A673 (cell line): Measurements from ENCODE around the gene REG3A. TPM values are rescaled to one million over a fixed set of nuclear protein-coding genes. Genes with fewer than 3 reads are reported as not detected.

Experiments used
- BruUV-seq: library from RNA; stranded (reverse); fragments of 400-500 nt; replicated peaks from 2 replicates; lab custom pipeline; 2021; lab: Mats Ljungman, UMichigan
- CTCF ChIA-PET: fragments of 300-600 bp; sonication (Branson Sonifier 250); formaldehyde crosslinking; loops from one replicate; lab custom pipeline; 2022; ENCODE audit warnings: antibody characterized with exemption; lab: Charles Lee
- POLR2A ChIA-PET: fragments of 300-600 bp; sonication (Branson Sonifier 250); formaldehyde crosslinking; loops from one replicate; lab custom pipeline; 2022; ENCODE audit warnings: antibody characterized with exemption; ENCODE audit not compliant: low non-redundant PET; lab: Charles Lee
- DNase-seq: peaks from one replicate; pipeline ENCODE4 v3.0.0-alpha.2; 2015; ENCODE audit warnings: low spot score
- H3K27ac ChIP-seq: fragments of 200-600 bp; sonication (generic); 2 replicates; pipeline ENCODE4 v1.5.1; 2016; ENCODE audit warnings: mixed run types, low read depth, mild to moderate bottlenecking, mixed read lengths, antibody characterized with exemption, low read length; ENCODE audit not compliant: poor library complexity, severe bottlenecking
- H3K27me3 ChIP-seq: fragments of 200-600 bp; sonication (generic); replicated peaks from 2 replicates; pipeline ENCODE4 v1.6.1; 2017; ENCODE audit warnings: mixed run types, low read depth, mild to moderate bottlenecking, mixed read lengths, antibody characterized with exemption, low read length; ENCODE audit not compliant: insufficient read depth, poor library complexity
- H3K36me3 ChIP-seq: fragments of 200-600 bp; sonication (generic); 2 replicates; pipeline ENCODE4 v1.6.1; 2016; ENCODE audit warnings: mixed run types, mild to moderate bottlenecking, mixed read lengths, antibody characterized with exemption, low read length; ENCODE audit not compliant: insufficient read depth, poor library complexity, severe bottlenecking
- H3K4me1 ChIP-seq: fragments of 200-600 bp; sonication (generic); 2 replicates; pipeline ENCODE4 v1.6.1; 2017; ENCODE audit warnings: mixed run types, mild to moderate bottlenecking, mixed read lengths, antibody characterized with exemption, low read length; ENCODE audit not compliant: insufficient read depth, poor library complexity, severe bottlenecking
- H3K4me3 ChIP-seq: fragments of 200-600 bp; sonication (generic); 2 replicates; pipeline ENCODE4 v1.5.1; 2016; ENCODE audit warnings: low read depth, mixed run types, mild to moderate bottlenecking, mixed read lengths, low read length; ENCODE audit not compliant: poor library complexity, severe bottlenecking
- H3K9me3 ChIP-seq: fragments of 200-600 bp; sonication (generic); 2 replicates; pipeline ENCODE4 v1.6.1; 2016; ENCODE audit warnings: mixed run types, low read depth, mild to moderate bottlenecking, mixed read lengths, antibody characterized with exemption, low read length; ENCODE audit not compliant: poor library complexity, severe bottlenecking
- CTCF ChIP-seq: fragments of 300-800, 200-600 bp; sonication (generic); conservative IDR thresholded peaks from 2 replicates; pipeline ENCODE4 v1.5.1; 2017; ENCODE audit warnings: low read depth, mild to moderate bottlenecking, antibody characterized with exemption, low read length, moderate library complexity, mixed read lengths
- EZH2 ChIP-seq: fragments of 200-600 bp; sonication (generic); IDR thresholded peaks from 2 replicates; pipeline ENCODE4 v1.6.1; 2017; ENCODE audit warnings: borderline replicate concordance, low read depth, mild to moderate bottlenecking, mixed read lengths, antibody characterized with exemption, low read length; ENCODE audit not compliant: poor library complexity, severe bottlenecking
- intact Hi-C: fragments of 100-400 bp; cut with micrococcal nuclease; formaldehyde crosslinking; loops from one replicate; pipeline ENCODE4 v1.10.0; 2022; ENCODE audit not compliant: unreplicated experiment
- total RNA-seq: library from RNA; stranded (reverse); gene quantifications from 2 replicates; pipeline ENCODE4 v1.2.3, GENCODE V29; 2021

Gene REG3A
- total RNA-seq, 1 experiment from 2014 or later, result not detected

GRCh38 chr2:79180092-79180491 is 20.5 kb upstream of the REG3A start:
- H3K27ac ChIP-seq, result no peak overlapping the region
- peaks cover 3% of the 10 kb centered on the region for H3K27me3 ChIP-seq
- H3K4me1 ChIP-seq, result no peaks in the 10 kb centered on the region
- no TSS peak for BruUV-seq
- ChIA-PET POLR2A (no interaction called here), CTCF (no interaction called here)
- no peaks in the 10 kb centered on the region for H3K36me3 ChIP-seq
- intact Hi-C loops, result no loop called here
- H3K9me3 ChIP-seq, result peaks cover 16% of the 10 kb centered on the region
- no peak overlapping the region for H3K4me3 ChIP-seq
- DNase-seq, result no peak
- TF ChIP-seq EZH2 (no peak), CTCF (no peak)

GRCh38 chr2:79179036-79179435 is 19.5 kb upstream of the REG3A start:
- ChIA-PET POLR2A (no interaction called here), CTCF (no interaction called here)
- Histone ChIP-seq H3K27me3 (no peaks in the 10 kb centered on the region), H3K4me1 (no peaks in the 10 kb centered on the region), H3K4me3 (no peak overlapping the region), H3K27ac (no peak overlapping the region), H3K36me3 (no peaks in the 10 kb centered on the region), H3K9me3 (peaks cover 16% of the 10 kb centered on the region)
- intact Hi-C loops, result no loop called here
- DNase-seq, result no peak
- BruUV-seq, result no TSS peak
- TF ChIP-seq EZH2 (no peak), CTCF (no peak)

- TF ChIP-seq EZH2, result no peak
- no peak for TF ChIP-seq CTCF
- no peak overlapping the region for H3K4me3 ChIP-seq
- peaks cover 16% of the 10 kb centered on the region for H3K9me3 ChIP-seq
- H3K27me3 ChIP-seq, result no peaks in the 10 kb centered on the region
- POLR2A ChIA-PET, result no interaction called here
- no peaks in the 10 kb centered on the region for H3K4me1 ChIP-seq
- no peaks in the 10 kb centered on the region for H3K36me3 ChIP-seq
- CTCF ChIA-PET, result no interaction called here
- intact Hi-C loops, result no loop called here
- no TSS peak for BruUV-seq
- DNase-seq, result no peak
- no peak overlapping the region for H3K27ac ChIP-seq
These were observed 18.6 kb upstream of the REG3A start for GRCh38 chr2:79178076-79178674.
